ENCODE data around the gene TRIM8. TPM values are rescaled to one million over a fixed set of nuclear protein-coding genes. Genes with fewer than 3 reads are reported as not detected.
"Not testable (repeated sequence)": the region's sequence is repeated elsewhere in the genome, so short reads cannot be mapped to it uniquely, and the experiment has no call there.

TRIM8 gene
- total RNA-seq, 4 donors from 2014 or later: 91.7 to 128 (median 106) TPM

DNA sequence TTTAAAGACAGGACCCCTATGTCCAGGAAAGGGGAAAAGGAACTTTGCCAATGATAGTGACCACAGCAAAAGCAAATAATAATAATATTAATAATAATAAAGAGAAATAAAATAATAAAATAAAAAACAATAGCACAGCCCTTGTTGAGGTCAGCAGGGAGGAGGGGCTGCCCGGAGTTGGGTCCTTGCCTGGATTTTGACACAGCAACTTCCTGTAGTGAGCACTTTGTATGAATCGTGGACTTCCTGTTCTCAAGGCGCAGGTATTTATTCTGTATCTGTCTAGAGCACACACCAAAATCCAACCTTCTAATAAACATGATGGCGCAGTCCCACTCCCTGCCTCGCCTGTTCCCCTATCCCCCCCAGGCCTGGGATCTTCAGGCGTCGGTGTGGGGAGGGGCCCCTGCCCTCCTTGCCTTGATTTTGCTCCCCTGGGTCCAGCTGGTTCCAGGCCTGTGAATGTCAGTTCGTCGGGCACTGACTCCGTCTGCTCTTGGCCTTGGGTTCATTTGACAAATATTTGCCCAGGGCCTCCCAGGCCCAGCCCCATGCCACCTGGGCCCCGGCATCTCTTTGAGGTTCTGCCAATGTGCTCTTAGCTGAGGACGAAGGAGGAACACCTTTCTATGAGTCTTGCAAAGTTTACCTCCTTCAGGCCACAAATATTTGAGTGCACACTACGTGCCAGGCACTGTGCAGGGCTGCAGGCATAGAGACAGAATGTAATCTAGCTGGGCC is 13.9 kb downstream of the TRIM8 start:
- TF ChIP-seq, protein P1, sequence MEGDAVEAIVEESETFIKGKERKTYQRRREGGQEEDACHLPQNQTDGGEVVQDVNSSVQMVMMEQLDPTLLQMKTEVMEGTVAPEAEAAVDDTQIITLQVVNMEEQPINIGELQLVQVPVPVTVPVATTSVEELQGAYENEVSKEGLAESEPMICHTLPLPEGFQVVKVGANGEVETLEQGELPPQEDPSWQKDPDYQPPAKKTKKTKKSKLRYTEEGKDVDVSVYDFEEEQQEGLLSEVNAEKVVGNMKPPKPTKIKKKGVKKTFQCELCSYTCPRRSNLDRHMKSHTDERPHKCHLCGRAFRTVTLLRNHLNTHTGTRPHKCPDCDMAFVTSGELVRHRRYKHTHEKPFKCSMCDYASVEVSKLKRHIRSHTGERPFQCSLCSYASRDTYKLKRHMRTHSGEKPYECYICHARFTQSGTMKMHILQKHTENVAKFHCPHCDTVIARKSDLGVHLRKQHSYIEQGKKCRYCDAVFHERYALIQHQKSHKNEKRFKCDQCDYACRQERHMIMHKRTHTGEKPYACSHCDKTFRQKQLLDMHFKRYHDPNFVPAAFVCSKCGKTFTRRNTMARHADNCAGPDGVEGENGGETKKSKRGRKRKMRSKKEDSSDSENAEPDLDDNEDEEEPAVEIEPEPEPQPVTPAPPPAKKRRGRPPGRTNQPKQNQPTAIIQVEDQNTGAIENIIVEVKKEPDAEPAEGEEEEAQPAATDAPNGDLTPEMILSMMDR (IDR thresholded peaks at IDR 0.05): no peak
- TF ChIP-seq POLR2A (IDR thresholded peaks at IDR 0.05): no peak
- DNase-seq (ENCODE audit: low spot score in 2 of 2): no peak
- intact Hi-C loops (cut with DNase I; ENCODE audit: low total_unique reads): no loop called here
- no peak overlapping the region for H3K4me3 ChIP-seq (ENCODE audit: low read depth, poor library complexity, severe bottlenecking)
- 38 to 48% methylated on average over 13 of the region's 13 CpGs for WGBS, 2 donors

DNA sequence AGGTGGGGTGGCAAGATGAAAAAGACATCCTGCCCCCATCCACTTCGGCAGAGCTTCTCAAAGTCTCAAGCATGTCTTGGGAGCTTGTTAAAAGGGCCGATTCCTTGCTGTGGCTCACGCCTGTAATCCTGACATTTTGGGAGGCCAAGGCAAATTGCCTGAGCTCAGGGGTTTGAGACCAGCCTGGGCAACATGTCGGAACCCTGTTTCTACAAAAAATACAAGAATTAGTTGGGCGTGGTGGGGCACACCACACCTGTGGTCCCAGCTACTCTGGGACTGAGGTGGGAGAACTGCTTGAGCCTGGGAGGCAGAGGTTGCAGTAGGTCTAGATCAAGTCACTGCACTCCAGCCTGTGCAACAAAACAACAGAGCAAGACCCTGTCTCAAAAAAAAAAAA is 14.5 kb downstream of the TRIM8 start:
- 67 to 80% methylated on average over 5 of the region's 5 CpGs for WGBS, 2 donors
- TF ChIP-seq POLR2A (IDR thresholded peaks at IDR 0.05): no peak
- TF ChIP-seq, protein P1 (IDR thresholded peaks at IDR 0.05): no peak
- intact Hi-C loops (cut with DNase I; ENCODE audit: low total_unique reads): no loop called here
- H3K4me3 ChIP-seq (ENCODE audit: low read depth, poor library complexity, severe bottlenecking): no peak overlapping the region
- DNase-seq (ENCODE audit: low spot score in 2 of 2): no peak

DNA sequence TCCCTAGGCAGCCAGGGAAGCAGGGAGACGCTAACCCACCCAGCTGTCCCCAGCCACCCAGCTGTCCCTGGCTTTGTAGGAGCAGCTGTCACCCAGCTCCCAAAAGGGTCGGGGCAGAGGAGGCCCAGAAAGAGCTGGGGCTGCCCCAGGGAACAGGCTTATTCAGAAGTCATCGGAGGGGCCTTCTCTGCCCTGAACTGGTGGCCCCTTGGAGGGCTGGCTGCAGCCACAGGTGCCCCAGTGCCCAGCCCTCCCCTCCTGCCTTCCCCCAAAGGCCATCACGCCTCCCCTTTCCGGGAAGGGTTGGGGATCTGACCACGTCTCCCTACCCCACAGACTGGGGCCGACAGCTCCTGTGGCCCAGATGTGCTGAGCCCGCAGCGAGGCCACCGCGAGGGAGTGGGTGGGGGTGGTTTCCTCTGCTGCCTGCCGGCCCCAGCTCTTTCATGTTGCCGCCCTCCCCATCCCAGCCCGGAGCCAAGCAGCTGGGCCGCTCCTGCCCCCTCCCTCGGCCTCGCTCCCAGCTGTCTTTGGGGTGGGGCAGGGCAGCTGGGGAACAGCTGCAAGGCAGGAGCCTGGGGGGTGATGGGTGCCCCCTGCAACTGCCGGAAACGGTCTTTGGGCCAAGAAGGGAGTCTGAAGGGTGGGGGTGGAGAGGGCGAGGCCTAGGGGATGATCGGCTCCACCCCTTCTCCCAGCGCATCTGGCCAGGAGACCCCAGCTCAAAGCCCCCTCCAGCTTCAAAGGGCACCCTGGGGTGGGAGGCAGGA is 16.8 kb downstream of the TRIM8 start:
- intact Hi-C loops (cut with DNase I; ENCODE audit: low total_unique reads): no loop called here
- no peak overlapping the region for H3K4me3 ChIP-seq (ENCODE audit: low read depth, poor library complexity, severe bottlenecking)
- WGBS, 2 donors: 15 to 25% methylated on average over 1 to 11 of the region's 22 CpGs
- no peak for TF ChIP-seq POLR2A (IDR thresholded peaks at IDR 0.05)
- TF ChIP-seq, protein P1 (IDR thresholded peaks at IDR 0.05): no peak
- DNase-seq (ENCODE audit: low spot score in 2 of 2): no peak

DNA sequence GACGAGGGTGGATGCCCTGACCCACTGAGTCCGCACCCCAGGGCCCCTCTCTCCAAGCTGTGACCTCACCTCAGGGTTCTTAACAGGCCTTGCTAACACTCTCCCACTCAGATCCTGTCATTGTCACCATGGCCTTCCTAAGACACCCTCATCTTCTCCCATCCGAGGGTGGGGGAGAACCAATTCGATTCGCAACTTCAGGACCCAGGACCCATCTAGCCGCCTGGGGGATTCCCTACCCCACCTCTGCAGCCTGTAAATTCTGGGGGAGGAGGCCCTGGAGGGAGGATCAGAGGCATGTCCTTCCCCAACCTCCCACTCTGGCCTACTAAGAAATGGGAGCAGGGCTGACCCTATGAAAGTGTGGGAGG is 17.4 kb downstream of the TRIM8 start:
- 64 to 67% methylated on average over 5 to 6 of the region's 6 CpGs for WGBS, 2 donors
- H3K4me3 ChIP-seq (ENCODE audit: low read depth, poor library complexity, severe bottlenecking): no peak overlapping the region
- TF ChIP-seq POLR2A (IDR thresholded peaks at IDR 0.05): no peak
- TF ChIP-seq, protein P1 (IDR thresholded peaks at IDR 0.05): no peak
- intact Hi-C loops (cut with DNase I; ENCODE audit: low total_unique reads): no loop called here
- DNase-seq (ENCODE audit: low spot score in 2 of 2): no peak

DNA sequence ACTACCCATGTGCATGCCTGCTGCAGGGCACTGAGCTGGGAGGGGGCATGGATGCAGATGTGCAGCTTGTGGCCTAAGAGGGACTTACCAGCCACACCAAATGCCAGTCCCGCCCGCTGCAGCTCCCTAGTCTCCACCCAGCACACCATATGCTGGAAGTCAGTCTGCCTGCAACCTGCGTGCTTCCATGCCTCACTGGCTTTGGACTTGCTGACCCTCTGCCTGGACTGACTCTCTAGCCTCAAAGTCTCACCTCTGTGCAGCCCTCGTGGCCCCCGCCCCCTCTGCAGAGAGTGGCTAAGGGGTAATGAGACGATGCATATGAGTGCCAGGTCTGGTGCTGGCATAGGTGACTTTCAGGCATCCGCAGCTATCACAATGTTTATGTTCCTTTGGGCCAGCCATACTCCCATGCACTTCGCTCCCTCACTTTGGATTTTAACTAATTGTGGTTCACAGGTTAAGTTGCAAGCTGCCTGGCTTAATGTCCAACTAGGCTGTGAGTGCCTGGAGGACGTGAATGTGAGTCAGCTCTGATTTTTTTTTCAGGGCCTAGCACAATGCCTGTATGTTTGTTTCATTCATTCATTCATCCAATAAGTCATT is 21.7 kb downstream of the TRIM8 start:
- TF ChIP-seq POLR2A (IDR thresholded peaks at IDR 0.05): no peak
- TF ChIP-seq, protein P1 (IDR thresholded peaks at IDR 0.05): no peak
- H3K4me3 ChIP-seq (ENCODE audit: low read depth, poor library complexity, severe bottlenecking): no peak overlapping the region
- DNase-seq (ENCODE audit: low spot score in 2 of 2): no peak
- 74 to 81% methylated on average over 9 of the region's 9 CpGs for WGBS, 2 donors
- intact Hi-C loops (cut with DNase I; ENCODE audit: low total_unique reads): no loop called here

DNA sequence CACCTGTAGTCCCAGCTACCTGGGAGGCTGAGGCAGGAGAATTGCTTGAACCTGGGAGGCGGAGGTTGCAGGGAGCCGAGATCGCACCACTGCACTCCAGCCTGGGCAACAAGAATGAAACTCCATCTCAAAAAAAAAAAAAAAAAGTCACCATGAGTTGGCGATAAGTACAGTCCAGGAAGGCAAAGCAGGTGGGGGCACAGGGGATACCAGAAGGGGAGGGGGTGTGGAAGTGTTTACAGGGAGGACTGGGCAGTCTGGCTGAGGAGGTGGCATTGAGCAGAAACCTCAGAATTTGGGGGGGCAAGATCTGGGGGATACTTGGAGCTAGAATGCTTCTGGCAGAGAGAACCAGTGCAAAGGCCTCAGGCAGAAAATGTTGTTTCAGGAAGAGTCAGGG is 23.1 kb downstream of the TRIM8 start:
- not testable (repeated sequence) for DNase-seq (ENCODE audit: low spot score in 2 of 2)

More for the DNA sequence above, 23.1 kb downstream of the TRIM8 start:
- H3K4me3 ChIP-seq (ENCODE audit: low read depth, poor library complexity, severe bottlenecking); intact Hi-C loops (cut with DNase I; ENCODE audit: low total_unique reads): not testable (repeated sequence)
- 94 to 97% methylated on average over 4 of the region's 4 CpGs for WGBS, 2 donors

Data from lower leg skin (tissue), 4 donors.